Nephron (organoid): ENCODE results near the gene FGGY.

Experiments
- H3K27ac Mint-ChIP-seq, 3 experiments: 2 replicates each; pipeline ENCODE4 v1.8.0; 2020; ENCODE audit warnings: mixed read lengths in 3 of 3, mild to moderate bottlenecking in 2 of 3, moderate library complexity in 1 of 3
- H3K27me3 Mint-ChIP-seq: 2 replicates; pipeline ENCODE4 v1.8.0; 2021; ENCODE audit warnings: low read depth, mild to moderate bottlenecking, moderate library complexity, mixed read lengths
- H3K36me3 Mint-ChIP-seq: 2 replicates; pipeline ENCODE4 v1.8.0; 2020; ENCODE audit warnings: low read depth, mixed read lengths
- H3K4me1 Mint-ChIP-seq: 2 replicates; pipeline ENCODE4 v1.8.0; 2020; ENCODE audit warnings: mixed read lengths
- H3K4me3 Mint-ChIP-seq, 3 experiments: 2 replicates each; pipeline ENCODE4 v1.8.0; 2020; ENCODE audit warnings: mild to moderate bottlenecking in 3 of 3, mixed read lengths in 3 of 3, moderate library complexity in 2 of 3
- H3K9me3 Mint-ChIP-seq: 2 replicates; pipeline ENCODE4 v1.8.0; 2020; ENCODE audit warnings: mixed read lengths
- TF ChIP-seq, protein P1 (sequence below), 3 experiments: fragments of 200-600 bp; sonication (generic); IDR thresholded peaks; one replicate each; pipeline ENCODE4 v1.5.0; 2021; ENCODE audit warnings: antibody characterized with exemption in 3 of 3; ENCODE audit not compliant: unreplicated experiment in 3 of 3

FGGY gene

DNA sequence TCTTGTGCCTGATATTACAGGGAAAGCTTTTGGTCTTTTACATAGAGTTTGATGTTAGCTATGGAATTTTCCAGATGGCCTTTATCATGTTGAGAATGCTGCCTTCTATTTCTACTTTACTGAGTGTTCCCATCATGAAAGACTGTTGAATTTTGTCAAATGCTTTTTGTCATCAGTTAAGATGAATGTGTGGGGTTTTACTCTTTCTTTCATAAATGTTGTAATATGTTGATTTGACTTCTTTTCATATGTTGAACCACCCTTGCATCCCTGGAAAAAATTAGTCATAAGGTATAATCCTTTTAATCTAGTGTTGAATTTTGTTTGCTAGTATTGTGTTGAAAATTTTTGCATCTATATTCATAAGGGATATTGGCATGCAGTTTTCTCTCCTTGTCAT, 501.7 kb downstream of the FGGY start:
- Mint-ChIP-seq H3K36me3 (no peaks in the 10 kb centered on the region), H3K4me1 (no peaks in the 10 kb centered on the region), H3K9me3 (peaks cover 11% of the 10 kb centered on the region), H3K27me3 (peaks cover 3% of the 10 kb centered on the region), H3K27ac (no peak overlapping the region), H3K4me3 (no peak overlapping the region)
- TF ChIP-seq, protein P1, sequence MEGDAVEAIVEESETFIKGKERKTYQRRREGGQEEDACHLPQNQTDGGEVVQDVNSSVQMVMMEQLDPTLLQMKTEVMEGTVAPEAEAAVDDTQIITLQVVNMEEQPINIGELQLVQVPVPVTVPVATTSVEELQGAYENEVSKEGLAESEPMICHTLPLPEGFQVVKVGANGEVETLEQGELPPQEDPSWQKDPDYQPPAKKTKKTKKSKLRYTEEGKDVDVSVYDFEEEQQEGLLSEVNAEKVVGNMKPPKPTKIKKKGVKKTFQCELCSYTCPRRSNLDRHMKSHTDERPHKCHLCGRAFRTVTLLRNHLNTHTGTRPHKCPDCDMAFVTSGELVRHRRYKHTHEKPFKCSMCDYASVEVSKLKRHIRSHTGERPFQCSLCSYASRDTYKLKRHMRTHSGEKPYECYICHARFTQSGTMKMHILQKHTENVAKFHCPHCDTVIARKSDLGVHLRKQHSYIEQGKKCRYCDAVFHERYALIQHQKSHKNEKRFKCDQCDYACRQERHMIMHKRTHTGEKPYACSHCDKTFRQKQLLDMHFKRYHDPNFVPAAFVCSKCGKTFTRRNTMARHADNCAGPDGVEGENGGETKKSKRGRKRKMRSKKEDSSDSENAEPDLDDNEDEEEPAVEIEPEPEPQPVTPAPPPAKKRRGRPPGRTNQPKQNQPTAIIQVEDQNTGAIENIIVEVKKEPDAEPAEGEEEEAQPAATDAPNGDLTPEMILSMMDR (IDR thresholded peaks at IDR 0.05; ENCODE audit: unreplicated experiment in 3 of 3), result no peak

DNA sequence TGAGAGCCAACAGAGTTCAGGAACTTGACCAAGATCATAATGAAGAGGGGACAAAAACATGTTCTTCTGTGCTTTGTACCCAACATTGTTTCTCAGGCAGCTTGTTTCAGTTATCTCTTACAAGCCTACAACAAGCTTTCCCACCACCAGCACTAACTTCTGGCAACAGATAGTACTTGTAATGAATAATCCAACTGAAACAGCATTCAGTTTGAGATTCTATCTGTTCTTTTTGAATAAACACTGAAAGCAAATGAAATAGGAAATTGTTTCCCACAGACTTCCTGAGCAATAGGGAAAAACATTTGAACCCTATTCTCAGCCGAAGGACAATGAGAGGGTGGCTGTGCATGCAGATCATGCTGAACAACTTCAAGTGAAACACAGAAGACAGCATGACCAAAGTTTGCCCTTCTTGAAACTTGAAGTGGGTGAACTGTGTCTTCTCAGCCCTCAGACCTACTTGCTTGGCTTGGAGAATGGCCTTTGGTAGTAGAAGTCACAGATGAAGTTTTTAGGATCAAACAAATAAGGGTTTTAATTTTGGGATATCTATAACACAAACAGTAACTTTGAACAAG, 506.7 kb downstream of the FGGY start:
- TF ChIP-seq, protein P1 (IDR thresholded peaks at IDR 0.05; ENCODE audit: unreplicated experiment in 3 of 3), result no peak
- Mint-ChIP-seq H3K36me3 (no peaks in the 10 kb centered on the region), H3K27me3 (peaks cover 14% of the 10 kb centered on the region), H3K4me3 (no peak overlapping the region), H3K27ac (peak overlapping the region; percentile 92 to 94 (median 92)), H3K9me3 (no peaks in the 10 kb centered on the region), H3K4me1 (no peaks in the 10 kb centered on the region)

DNA sequence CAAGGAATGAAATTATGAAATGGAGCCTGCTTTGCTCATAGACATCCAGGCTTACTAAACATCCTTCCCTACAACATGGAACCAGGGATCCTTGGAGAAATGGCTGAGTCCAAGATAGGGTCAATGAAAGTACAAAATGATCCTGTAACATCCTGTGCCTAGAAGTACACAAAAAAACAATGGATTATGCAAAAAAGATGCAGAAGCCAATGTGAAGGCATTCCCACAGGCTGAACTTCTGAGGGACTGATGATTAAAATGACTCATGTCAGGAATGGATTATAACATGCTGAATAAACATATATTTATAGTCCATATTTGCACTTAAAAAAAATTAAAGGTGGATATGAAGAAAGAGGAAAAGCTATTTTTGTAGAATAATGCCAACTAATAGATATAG, 507.4 kb downstream of the FGGY start:
- no peaks in the 10 kb centered on the region for H3K36me3 Mint-ChIP-seq
- TF ChIP-seq, protein P1 (IDR thresholded peaks at IDR 0.05; ENCODE audit: unreplicated experiment in 3 of 3), result no peak
- peaks cover 17% of the 10 kb centered on the region for H3K27me3 Mint-ChIP-seq
- no peak overlapping the region for H3K27ac Mint-ChIP-seq
- no peaks in the 10 kb centered on the region for H3K9me3 Mint-ChIP-seq
- no peaks in the 10 kb centered on the region for H3K4me1 Mint-ChIP-seq
- H3K4me3 Mint-ChIP-seq, result no peak overlapping the region

DNA sequence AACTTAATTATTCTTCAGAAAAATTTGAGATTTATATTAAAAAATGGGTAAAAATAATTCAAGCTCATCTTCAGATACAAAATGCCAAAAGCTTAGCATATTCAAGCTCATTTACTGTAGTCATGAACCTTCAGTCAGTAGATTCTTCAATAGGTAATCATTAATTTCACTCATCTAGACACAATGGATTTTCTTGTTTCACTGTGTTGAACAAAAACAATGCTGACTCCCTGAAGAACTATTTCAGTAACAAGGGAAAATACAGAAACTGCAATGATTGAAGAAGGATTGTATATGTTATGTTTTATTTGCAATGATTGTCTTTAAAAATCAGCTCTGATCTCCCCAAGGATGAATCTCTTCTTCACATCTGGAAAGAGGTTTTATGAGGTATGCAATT, 508.7 kb downstream of the FGGY start:
- peaks cover 17% of the 10 kb centered on the region for H3K27me3 Mint-ChIP-seq
- no peaks in the 10 kb centered on the region for H3K9me3 Mint-ChIP-seq
- no peak overlapping the region for H3K4me3 Mint-ChIP-seq
- H3K4me1 Mint-ChIP-seq, result no peaks in the 10 kb centered on the region
- H3K27ac Mint-ChIP-seq, result peak overlapping the region; percentile 42 to 85 (median 72)
- TF ChIP-seq, protein P1 (IDR thresholded peaks at IDR 0.05; ENCODE audit: unreplicated experiment in 3 of 3), result no peak
- no peaks in the 10 kb centered on the region for H3K36me3 Mint-ChIP-seq
